ENCODE data around the gene NDUFAF4. TPM values are rescaled to one million over a fixed set of nuclear protein-coding genes. Genes with fewer than 3 reads are reported as not detected.

The NDUFAF4 gene
- total RNA-seq, 4 donors from 2014 or later: 13.1 to 22.9 (median 13.8) TPM

- Histone ChIP-seq H3K27ac (no peak overlapping the region), H3K27me3 (no peaks in the 10 kb centered on the region), H3K36me3 (no peaks in the 10 kb centered on the region), H3K9me3 (no peaks in the 10 kb centered on the region), H3K4me1 (no peaks in the 10 kb centered on the region), H3K4me3 (no peak overlapping the region)
- no peak for TF ChIP-seq CTCF (IDR thresholded peaks at IDR 0.05)
- TF ChIP-seq POLR2A (IDR thresholded peaks at IDR 0.05): no peak
- no peak for TF ChIP-seq EP300 (IDR thresholded peaks at IDR 0.05)
- 68 to 81% methylated on average over 3 of the region's 3 CpGs for WGBS, 2 donors
- no peak for DNase-seq (ENCODE audit: low spot score in 2 of 2)
Observed at GRCh38 chr6:96913621-96914020, 15.9 kb upstream of the NDUFAF4 start.

- no peaks in the 10 kb centered on the region for H3K27me3 ChIP-seq
- H3K36me3 ChIP-seq: no peaks in the 10 kb centered on the region
- WGBS, 2 donors: 79% methylated on average over 4 of the region's 4 CpGs
- H3K4me1 ChIP-seq: no peaks in the 10 kb centered on the region
- H3K27ac ChIP-seq: no peak overlapping the region
- no peak overlapping the region for H3K4me3 ChIP-seq
- no peaks in the 10 kb centered on the region for H3K9me3 ChIP-seq
- DNase-seq (ENCODE audit: low spot score in 2 of 2): no peak
- no peak for TF ChIP-seq EP300 (IDR thresholded peaks at IDR 0.05)
- no peak for TF ChIP-seq CTCF (IDR thresholded peaks at IDR 0.05)
- no peak for TF ChIP-seq POLR2A (IDR thresholded peaks at IDR 0.05)
Observed at GRCh38 chr6:96911751-96912150, 14.1 kb upstream of the NDUFAF4 start.

- Histone ChIP-seq H3K4me1 (no peaks in the 10 kb centered on the region), H3K27ac (no peak overlapping the region), H3K36me3 (no peaks in the 10 kb centered on the region), H3K9me3 (no peaks in the 10 kb centered on the region), H3K4me3 (no peak overlapping the region), H3K27me3 (no peaks in the 10 kb centered on the region)
- TF ChIP-seq EP300 (IDR thresholded peaks at IDR 0.05): no peak
- WGBS, 2 donors: 48 to 67% methylated on average over 3 of the region's 3 CpGs
- DNase-seq (ENCODE audit: low spot score in 2 of 2): no peak
Observed at GRCh38 chr6:96911171-96911570, 13.5 kb upstream of the NDUFAF4 start.

GRCh38 chr6:96909811-96910210 is 12.1 kb upstream of the NDUFAF4 start:
- Histone ChIP-seq H3K4me3 (no peak overlapping the region), H3K4me1 (no peaks in the 10 kb centered on the region), H3K27ac (no peak overlapping the region), H3K36me3 (no peaks in the 10 kb centered on the region), H3K9me3 (no peaks in the 10 kb centered on the region), H3K27me3 (no peaks in the 10 kb centered on the region)
- WGBS, 2 donors: 87 to 89% methylated on average over 2 of the region's 2 CpGs
- TF ChIP-seq CTCF (IDR thresholded peaks at IDR 0.05): no peak
- no peak for TF ChIP-seq EP300 (IDR thresholded peaks at IDR 0.05)
- TF ChIP-seq POLR2A (IDR thresholded peaks at IDR 0.05): no peak
- no peak for DNase-seq (ENCODE audit: low spot score in 2 of 2)

GRCh38 chr6:96907498-96907897 is 9.8 kb upstream of the NDUFAF4 start:
- Histone ChIP-seq H3K36me3 (no peaks in the 10 kb centered on the region), H3K27me3 (no peaks in the 10 kb centered on the region), H3K9me3 (no peaks in the 10 kb centered on the region), H3K4me1 (no peaks in the 10 kb centered on the region), H3K4me3 (no peak overlapping the region), H3K27ac (no peak overlapping the region)
- no peak for DNase-seq (ENCODE audit: low spot score in 2 of 2)
- WGBS, 2 donors: 61 to 66% methylated on average over 2 of the region's 2 CpGs
- TF ChIP-seq EP300 (IDR thresholded peaks at IDR 0.05): no peak
- TF ChIP-seq POLR2A (IDR thresholded peaks at IDR 0.05): no peak
- TF ChIP-seq CTCF (IDR thresholded peaks at IDR 0.05): no peak

- TF ChIP-seq CTCF (IDR thresholded peaks at IDR 0.05): no peak
- TF ChIP-seq EP300 (IDR thresholded peaks at IDR 0.05): no peak
- no peak for TF ChIP-seq POLR2A (IDR thresholded peaks at IDR 0.05)
- peaks cover 0 to 1% (median 0%) of the 10 kb centered on the region in 3 donors for H3K36me3 ChIP-seq
- 52 to 64% methylated on average over 2 of the region's 2 CpGs for WGBS, 2 donors
- H3K4me3 ChIP-seq: no peak overlapping the region
- DNase-seq (ENCODE audit: low spot score in 2 of 2): no peak
- no peaks in the 10 kb centered on the region for H3K9me3 ChIP-seq
- H3K27ac ChIP-seq: no peak overlapping the region
- no peaks in the 10 kb centered on the region for H3K27me3 ChIP-seq
- peaks cover 0 to 26% (median 16%) of the 10 kb centered on the region in 4 donors for H3K4me1 ChIP-seq
Observed at GRCh38 chr6:96900873-96901272, 3.2 kb upstream of the NDUFAF4 start.
